ENCODE data around the gene RALGAPB. TPM values are rescaled to one million over a fixed set of nuclear protein-coding genes. Genes with fewer than 3 reads are reported as not detected.

The RALGAPB gene
- total RNA-seq, 4 donors from 2014 or later, result 22.7 to 67.0 (median 56.7) TPM

GRCh38 chr20:38531021-38531420 is 58.4 kb downstream of the RALGAPB start:
- Histone ChIP-seq H3K27ac (no peak overlapping the region), H3K9me3 (no peaks in the 10 kb centered on the region), H3K4me3 (no peak overlapping the region), H3K27me3 (no peaks in the 10 kb centered on the region), H3K36me3 (peaks cover 0 to 66% (median 32%) of the 10 kb centered on the region in 4 donors), H3K4me1 (no peaks in the 10 kb centered on the region)
- no peak for DNase-seq
- TF ChIP-seq EP300 (IDR thresholded peaks at IDR 0.05; ENCODE audit: low read depth) (no peak), POLR2A (IDR thresholded peaks at IDR 0.05) (no peak), CTCF (IDR thresholded peaks at IDR 0.05) (no peak), POLR2AphosphoS5 (IDR thresholded peaks at IDR 0.05) (no peak)
- intact Hi-C loops (cut with DNase I; ENCODE audit: low total_unique reads) (no loop called here), in situ Hi-C loops (cut with MboI; ENCODE audit: low pct_ligation_motif_present in 1 of 4, low pct_unique_long_range_greater_than_20kb in 1 of 4, low sequenced_read_pairs in 3 of 4) (no loop called here)
- 94 to 96% methylated on average over 1 of the region's 1 CpG for WGBS, 2 donors (ENCODE audit: low coverage in 1 of 2)

- WGBS, 2 donors (ENCODE audit: low coverage in 1 of 2), result 91 to 98% methylated on average over 6 to 11 of the region's 11 CpGs
- H3K4me1 ChIP-seq, result no peaks in the 10 kb centered on the region
- H3K27ac ChIP-seq, result no peak overlapping the region
- no peaks in the 10 kb centered on the region for H3K9me3 ChIP-seq
- TF ChIP-seq POLR2AphosphoS5 (IDR thresholded peaks at IDR 0.05), result no peak
- no peak for TF ChIP-seq CTCF (IDR thresholded peaks at IDR 0.05)
- no peak for TF ChIP-seq POLR2A (IDR thresholded peaks at IDR 0.05)
- TF ChIP-seq EP300 (IDR thresholded peaks at IDR 0.05; ENCODE audit: low read depth), result no peak
- no peak for DNase-seq
- intact Hi-C loops (cut with DNase I; ENCODE audit: low total_unique reads) (no loop called here), in situ Hi-C loops (cut with MboI; ENCODE audit: low pct_ligation_motif_present in 1 of 4, low pct_unique_long_range_greater_than_20kb in 1 of 4, low sequenced_read_pairs in 3 of 4) (no loop called here)
- peaks cover 0 to 78% (median 33%) of the 10 kb centered on the region in 4 donors for H3K36me3 ChIP-seq
- H3K4me3 ChIP-seq, result no peak overlapping the region
- H3K27me3 ChIP-seq, result no peaks in the 10 kb centered on the region
Observed at GRCh38 chr20:38534756-38535155, 62.1 kb downstream of the RALGAPB start.

GRCh38 chr20:38536310-38536709 is 63.7 kb downstream of the RALGAPB start:
- Histone ChIP-seq H3K27me3 (no peaks in the 10 kb centered on the region), H3K36me3 (peaks cover 0 to 81% (median 36%) of the 10 kb centered on the region in 4 donors), H3K4me3 (no peak overlapping the region), H3K9me3 (no peaks in the 10 kb centered on the region), H3K27ac (no peak overlapping the region), H3K4me1 (no peaks in the 10 kb centered on the region)
- TF ChIP-seq CTCF (IDR thresholded peaks at IDR 0.05) (no peak), POLR2A (IDR thresholded peaks at IDR 0.05) (no peak), POLR2AphosphoS5 (IDR thresholded peaks at IDR 0.05) (no peak)
- intact Hi-C loops (cut with DNase I; ENCODE audit: low total_unique reads) (no loop called here), in situ Hi-C loops (cut with MboI; ENCODE audit: low pct_ligation_motif_present in 1 of 4, low pct_unique_long_range_greater_than_20kb in 1 of 4, low sequenced_read_pairs in 3 of 4) (no loop called here)
- DNase-seq, result no peak
- 89 to 100% methylated on average over 2 of the region's 2 CpGs for WGBS, 2 donors (ENCODE audit: low coverage in 1 of 2)

- Histone ChIP-seq H3K4me1 (no peaks in the 10 kb centered on the region), H3K27ac (no peak overlapping the region), H3K9me3 (no peaks in the 10 kb centered on the region), H3K27me3 (no peaks in the 10 kb centered on the region), H3K4me3 (no peak overlapping the region), H3K36me3 (peaks cover 0 to 80% (median 35%) of the 10 kb centered on the region in 4 donors)
- in situ Hi-C loops (cut with MboI; ENCODE audit: low pct_ligation_motif_present in 1 of 4, low pct_unique_long_range_greater_than_20kb in 1 of 4, low sequenced_read_pairs in 3 of 4), result no loop called here
- no peak for DNase-seq
- TF ChIP-seq POLR2A (IDR thresholded peaks at IDR 0.05) (no peak), EP300 (IDR thresholded peaks at IDR 0.05; ENCODE audit: low read depth) (no peak)
- intact Hi-C loops (cut with DNase I; ENCODE audit: low total_unique reads), result no loop called here
- WGBS, 2 donors (ENCODE audit: low coverage in 1 of 2), result 94% methylated on average over 1 of the region's 1 CpG
Observed at GRCh38 chr20:38537176-38537575, 64.5 kb downstream of the RALGAPB start.

- Histone ChIP-seq H3K9me3 (no peaks in the 10 kb centered on the region), H3K4me1 (peaks cover 0 to 3% (median 0%) of the 10 kb centered on the region in 4 donors), H3K27me3 (no peaks in the 10 kb centered on the region), H3K4me3 (no peak overlapping the region), H3K36me3 (peaks cover 0 to 80% (median 29%) of the 10 kb centered on the region in 4 donors), H3K27ac (no peak overlapping the region)
- no peak for DNase-seq
- WGBS, 2 donors (ENCODE audit: low coverage in 1 of 2), result 99 to 100% methylated on average over 2 of the region's 2 CpGs
- in situ Hi-C loops (cut with MboI; ENCODE audit: low pct_ligation_motif_present in 1 of 4, low pct_unique_long_range_greater_than_20kb in 1 of 4, low sequenced_read_pairs in 3 of 4) (no loop called here), intact Hi-C loops (cut with DNase I; ENCODE audit: low total_unique reads) (no loop called here)
- no peak for TF ChIP-seq CTCF (IDR thresholded peaks at IDR 0.05)
Observed at GRCh38 chr20:38538789-38539188, 66.1 kb downstream of the RALGAPB start.
